GM19463 (cell line): ENCODE results near the gene GCHFR.

Source experiments
- ATAC-seq: cut with Tn5 transposase; IDR thresholded peaks from one replicate; pipeline ENCODE4 v1.9.1; 2021; ENCODE audit warnings: mild to moderate bottlenecking, moderate library complexity; ENCODE audit not compliant: unreplicated experiment

The GCHFR gene

DNA sequence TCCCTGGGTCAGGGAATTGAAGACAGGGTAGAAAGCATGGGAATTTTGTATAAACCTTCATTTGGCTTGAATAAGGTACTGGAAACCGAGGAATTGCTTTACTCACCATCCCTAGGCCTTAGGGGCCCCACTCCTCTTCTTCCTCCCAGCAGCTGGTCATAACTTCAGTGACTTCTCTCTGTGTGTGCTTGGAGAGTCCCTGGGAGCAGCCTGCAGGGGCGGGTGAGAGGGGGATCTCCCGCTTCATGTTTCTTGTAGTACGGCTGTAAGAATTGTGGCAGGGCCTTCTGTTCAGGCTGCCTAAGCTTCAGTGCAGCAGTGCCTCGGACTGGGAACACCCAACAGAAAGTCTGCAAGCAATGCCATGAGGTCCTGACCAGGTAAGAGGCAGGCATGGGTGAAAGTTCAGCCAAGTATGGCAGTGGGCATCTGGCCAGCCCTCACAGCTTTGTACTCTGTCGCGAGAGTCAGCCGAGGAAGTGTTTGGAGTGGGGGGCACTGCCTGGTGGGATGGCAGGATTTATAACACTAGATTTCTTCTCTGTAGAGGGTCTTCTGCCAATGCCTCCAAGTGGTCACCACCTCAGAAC lies 45.1 kb downstream of the GCHFR start:
- no peak for ATAC-seq

- no peak for ATAC-seq
Observed at GRCh38 chr15:40812721-40813425, 49.0 kb downstream of the GCHFR start.

DNA sequence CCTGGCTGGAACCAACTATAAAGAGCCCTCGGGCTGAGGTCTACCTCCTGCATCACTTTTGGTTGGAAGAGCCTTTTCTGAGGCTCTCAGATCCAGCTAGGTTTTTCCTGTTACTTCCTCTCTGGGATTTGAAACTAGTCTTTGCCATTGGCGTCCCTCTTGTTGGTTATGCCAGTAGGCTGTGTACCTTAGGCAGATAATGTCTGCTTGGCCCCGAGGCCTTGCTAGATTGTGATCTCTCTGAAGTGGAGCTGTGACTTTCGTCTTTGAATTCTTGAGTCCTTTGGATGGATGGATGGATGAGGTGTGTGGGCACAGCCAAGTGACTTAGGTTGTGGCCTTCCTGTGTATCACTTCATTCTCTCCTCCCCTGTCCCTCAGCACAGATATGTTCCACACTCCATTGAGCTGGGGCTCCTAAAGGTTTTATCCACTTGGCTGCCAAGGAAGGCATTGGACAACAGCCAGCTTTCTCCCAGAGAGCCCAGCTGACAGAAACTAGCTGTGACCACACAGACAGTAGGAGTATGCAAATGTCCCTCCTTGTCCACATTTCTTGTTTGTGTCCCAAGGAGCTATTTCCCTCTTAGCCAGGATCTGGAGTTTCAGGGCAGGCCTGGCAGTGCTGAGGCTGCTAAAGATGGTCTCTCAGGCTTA lies 51.3 kb downstream of the GCHFR start:
- no peak for ATAC-seq
